ENCODE measurements around the gene OR2AG2. TPM values are rescaled to one million over a fixed set of nuclear protein-coding genes. Genes with fewer than 3 reads are reported as not detected.

OR2AG2 gene
- total and polyA plus RNA-seq, 9 of the 15 experiments (the other 6 are each of a cell fraction or from before 2014, with no cell fraction given): 0.15 to 0.91 (median 0.55) TPM

- in situ Hi-C loops (cut with MboI): no loop called here
- no peak for FAIRE-seq
Observed at GRCh38 chr11:6724013-6724412, 47.8 kb downstream of the OR2AG2 start.

More at GRCh38 chr11:6724013-6724412, 47.8 kb downstream of the OR2AG2 start:
- intact Hi-C loops (cut with micrococcal nuclease): no loop called here
- no peaks in the 10 kb centered on the region for H3K9me3 ChIP-seq (replicated peaks; ENCODE audit: control insufficient read depth, insufficient read depth, low read depth, low read length)
- TF ChIP-seq HIVEP1 (CRISPR knock-in tag; IDR thresholded peaks at IDR 0.05) (no peak), NR2C2 (CRISPR knock-in tag; IDR thresholded peaks at IDR 0.05) (no peak), NR2C2 (tag; IDR thresholded peaks at IDR 0.05) (no peak), HOXB6 (CRISPR knock-in tag; IDR thresholded peaks at IDR 0.05; ENCODE audit: borderline replicate concordance) (no peak), ZNF124 (CRISPR knock-in tag; IDR thresholded peaks at IDR 0.05) (no peak), CC2D1A (IDR thresholded peaks at IDR 0.05) (no peak), ASH1L (IDR thresholded peaks at IDR 0.05; ENCODE audit: borderline replicate concordance, low read depth, partially characterized antibody) (no peak), HINFP (tag; conservative IDR thresholded peaks at IDR 0.05; ENCODE audit: low read depth) (no peak), GMEB1 (CRISPR knock-in tag; IDR thresholded peaks at IDR 0.05) (no peak), ATF1 (CRISPR knock-in tag; IDR thresholded peaks at IDR 0.05) (no peak), ATF1 (tag; IDR thresholded peaks at IDR 0.05) (no peak), KAT8 (IDR thresholded peaks at IDR 0.05; ENCODE audit: low read depth) (no peak), ARID2 (IDR thresholded peaks at IDR 0.05) (no peak), ARNT (IDR thresholded peaks at IDR 0.05) (no peak), MED1 (CRISPR knock-in tag; IDR thresholded peaks at IDR 0.05; ENCODE audit: borderline replicate concordance) (no peak), MEIS2 (IDR thresholded peaks at IDR 0.05; ENCODE audit: partially characterized antibody) (no peak), ATF7 (IDR thresholded peaks at IDR 0.05) (no peak), PREB (CRISPR knock-in tag; IDR thresholded peaks at IDR 0.05) (no peak)
- no peak overlapping the region for H3K27ac ChIP-seq (ENCODE audit: extremely low read depth, low read depth, low read length)
- no peaks in the 10 kb centered on the region for H4K20me1 ChIP-seq (replicated peaks; ENCODE audit: control insufficient read depth, insufficient read depth, low read length)
- WGBS (ENCODE audit: insufficient coverage, low coverage, missing lambda C conversion rate): 21% methylated on average over 1 of the region's 1 CpG
- no peak for ATAC-seq
- ChIA-PET CTCF (ENCODE audit: low intra/inter-chr PET ratio) (no interaction called here), POLR2A (no interaction called here)
- no peak overlapping the region for H2AFZ ChIP-seq (ENCODE audit: low read depth, low read length)
- H3K4me1 ChIP-seq (replicated peaks in 1 of 2; ENCODE audit: control insufficient read depth in 2 of 2, insufficient read depth in 2 of 2, low read length in 2 of 2): peaks cover 0 to 7% of the 10 kb centered on the region in 2 experiments; a peak in 2 of 5 replicates
- no peaks in the 10 kb centered on the region for H3K27me3 ChIP-seq (ENCODE audit: control insufficient read depth in 2 of 2, insufficient read depth in 2 of 2, low read length in 2 of 2)
- no peaks in the 10 kb centered on the region for H3K79me2 ChIP-seq (ENCODE audit: control insufficient read depth, insufficient read depth, low read length)
- no peak overlapping the region for H3K4me2 ChIP-seq (ENCODE audit: insufficient read depth, low read length)
- no peaks in the 10 kb centered on the region for H3K9me1 ChIP-seq (ENCODE audit: control insufficient read depth, insufficient read depth, low read length)
- H3K4me3 ChIP-seq: no peak overlapping the region
- DNase-seq (ENCODE audit: extremely low read depth in 1 of 4, low spot score in 3 of 4): no peak
- no TSS peak for BruUV-seq (replicated peaks)
- H3K9ac ChIP-seq (ENCODE audit: insufficient read depth in 1 of 2, low read depth in 2 of 2, low read length in 2 of 2): no peak overlapping the region
- H3K36me3 ChIP-seq (ENCODE audit: control insufficient read depth, insufficient read depth, low read length): no peaks in the 10 kb centered on the region

Measured in K562 (cell line).